Measurements from ENCODE around the gene LRRC57. TPM values are rescaled to one million over a fixed set of nuclear protein-coding genes. Genes with fewer than 3 reads are reported as not detected.

Gene LRRC57
- total RNA-seq, 1 experiment from 2014 or later: 14.2 TPM

- DNase-seq (ENCODE audit: low spot score): no peak
Measured at GRCh38 chr15:42491539-42492225, 56.9 kb downstream of the LRRC57 start.

GRCh38 chr15:42490671-42491538 is 57.7 kb downstream of the LRRC57 start, which contains the start of gene ZNF106:
ZNF106 (minus strand) TSS chr15:42491141; CDS start chr15:42472289, 18,852 bp downstream.
- peak; percentile 90 for DNase-seq (ENCODE audit: low spot score)

DNA sequence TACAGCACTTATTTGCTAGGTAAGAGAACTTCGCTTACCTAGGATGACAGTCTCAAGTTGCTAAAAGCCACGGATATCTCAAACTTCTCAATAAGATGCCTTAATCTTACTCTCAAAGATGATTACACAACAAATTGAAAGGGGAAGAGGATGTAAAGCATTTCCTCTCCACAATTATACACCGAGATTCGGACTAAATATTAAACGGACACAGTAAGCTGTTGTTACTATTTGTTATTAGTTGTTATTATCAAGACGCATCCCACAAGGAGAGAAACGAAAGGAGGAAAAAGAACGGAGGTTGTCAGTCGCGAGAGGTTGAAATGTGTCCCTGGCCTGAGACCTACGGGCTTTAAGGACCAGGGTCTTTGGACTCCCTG is 58.3 kb downstream of the LRRC57 start:
- no peak for DNase-seq (ENCODE audit: low spot score)

Other genes with a start within 250 kb of the LRRC57 start
- gene CAPN3, start 189.3 kb downstream of the LRRC57 start, total RNA-seq (2014; rRNA removed; shearing (Covaris generic)): 0.43 TPM in 1 of 2 replicates, not detected in the other
- 16.3 and 19.2 TPM in 2 replicates for gene ZNF106, start 57.7 kb downstream of the LRRC57 start, total RNA-seq (2014; rRNA removed; shearing (Covaris generic))
- gene SNAP23, start 53.2 kb downstream of the LRRC57 start, total RNA-seq (2014; rRNA removed; shearing (Covaris generic)): 56.7 and 87.9 TPM in 2 replicates
- 40.0 and 41.8 TPM in 2 replicates for gene HAUS2, start within 50 bp of the LRRC57 start, total RNA-seq (2014; rRNA removed; shearing (Covaris generic))
- 0.70 and 0.88 TPM in 2 replicates for gene STARD9, start 26.8 kb upstream of the LRRC57 start, total RNA-seq (2014; rRNA removed; shearing (Covaris generic))
- gene CDAN1, start 188.3 kb upstream of the LRRC57 start, total RNA-seq (2014; rRNA removed; shearing (Covaris generic)): 8.2 and 11.6 TPM in 2 replicates